Smooth muscle cell (in vitro differentiated cells): ENCODE results near the gene ZEB2. TPM values are rescaled to one million over a fixed set of nuclear protein-coding genes. Genes with fewer than 3 reads are reported as not detected.

Source experiments
- DNase-seq: peaks from one replicate; lab custom pipeline; 2025; ENCODE audit not compliant: unreplicated experiment; lab: John Stamatoyannopoulos, UW
- H2AFZ ChIP-seq: fragments of 200-600 bp; sonication (generic); 2 replicates; pipeline ENCODE4 v1.6.0; 2016; ENCODE audit warnings: antibody characterized with exemption, low read depth, mild to moderate bottlenecking
- H3F3A ChIP-seq: fragments of 200-600 bp; sonication (generic); 2 replicates; pipeline ENCODE4 v1.6.0; 2017; ENCODE audit warnings: antibody characterized with exemption, low read depth
- H3K27ac ChIP-seq: fragments of 200-600 bp; sonication (generic); 2 replicates; pipeline ENCODE4 v1.5.1; 2016; ENCODE audit warnings: low read depth, mild to moderate bottlenecking
- H3K27me3 ChIP-seq: fragments of 200-600 bp; sonication (generic); 2 replicates; pipeline ENCODE4 v1.6.1; 2016; ENCODE audit warnings: low read depth, mild to moderate bottlenecking
- H3K36me3 ChIP-seq: fragments of 200-600 bp; sonication (generic); 2 replicates; pipeline ENCODE4 v1.5.1; 2016; ENCODE audit warnings: low read depth
- H3K4me1 ChIP-seq: fragments of 200-600 bp; sonication (generic); 2 replicates; pipeline ENCODE4 v1.5.1; 2016; ENCODE audit warnings: low read depth
- H3K4me2 ChIP-seq: fragments of 200-600 bp; sonication (generic); 2 replicates; pipeline ENCODE4 v1.6.0; 2016; ENCODE audit warnings: mild to moderate bottlenecking
- H3K4me3 ChIP-seq: fragments of 200-600 bp; sonication (generic); 2 replicates; pipeline ENCODE4 v1.5.1; 2016; ENCODE audit warnings: mild to moderate bottlenecking
- H3K79me2 ChIP-seq: fragments of 200-600 bp; sonication (generic); 2 replicates; pipeline ENCODE4 v1.6.0; 2016; ENCODE audit warnings: low read depth, mild to moderate bottlenecking
- H3K9ac ChIP-seq: fragments of 200-600 bp; sonication (generic); 2 replicates; pipeline ENCODE4 v1.6.0; 2016; ENCODE audit warnings: low read depth
- H3K9me3 ChIP-seq: fragments of 200-600 bp; sonication (generic); replicated peaks from 2 replicates; pipeline ENCODE4 v1.5.1; 2016; ENCODE audit warnings: low read depth
- H4K20me1 ChIP-seq: fragments of 200-600 bp; sonication (generic); 2 replicates; pipeline ENCODE4 v1.6.0; 2016; ENCODE audit warnings: low read depth
- CTCF ChIP-seq: fragments of 200-600 bp; sonication (generic); IDR thresholded peaks from 2 replicates; pipeline ENCODE4 v1.5.1; 2017; ENCODE audit warnings: borderline replicate concordance, mild to moderate bottlenecking, antibody characterized with exemption; ENCODE audit not compliant: insufficient read depth, poor library complexity, severe bottlenecking
- WGBS: methylation state at CpG from one replicate; pipeline ENCODE4 v1.1.7; 2016; ENCODE audit warnings: low lambda C conversion rate; 5-methylcytosine and 5-hydroxymethylcytosine counted together
- polyA plus RNA-seq: library from polyadenylated mRNA; unstranded; fragments of >200 nt; fragmentation: Nextera tagmentation; extraction: Ambion mirVana; gene quantifications from 2 replicates; pipeline ENCODE4 v1.2.1, GENCODE V29; 2016
- total RNA-seq: library from RNA; depleted of rRNA; stranded (reverse); fragments of >200 nt; gene quantifications from 2 replicates; pipeline ENCODE4 v1.2.3, GENCODE V29; 2014

The ZEB2 gene
- total and polyA plus RNA-seq, 2 experiments from 2014 or later, result 67.5 to 148 TPM

- H3K27ac ChIP-seq, result peak overlapping the region; percentile 12
- H3K9ac ChIP-seq, result no peak overlapping the region
- no peak for TF ChIP-seq CTCF
- peak overlapping the region; percentile 29 for H3K4me2 ChIP-seq
- no peaks in the 10 kb centered on the region for H3K36me3 ChIP-seq
- H4K20me1 ChIP-seq, result no peaks in the 10 kb centered on the region
- 16% methylated on average over 2 of the region's 2 CpGs for WGBS
- no peaks in the 10 kb centered on the region for H3F3A ChIP-seq
- no peak for DNase-seq
- no peak overlapping the region for H3K4me3 ChIP-seq
- H3K79me2 ChIP-seq, result no peaks in the 10 kb centered on the region
- H3K9me3 ChIP-seq, result no peaks in the 10 kb centered on the region
- H3K27me3 ChIP-seq, result no peaks in the 10 kb centered on the region
- H3K4me1 ChIP-seq, result peaks cover 28% of the 10 kb centered on the region
- H2AFZ ChIP-seq, result peak overlapping the region; percentile 73
Measured at GRCh38 chr2:144348846-144349245, 171.1 kb downstream of the ZEB2 start.

GRCh38 chr2:144346229-144346628 lies 173.7 kb downstream of the ZEB2 start:
- H3K27me3 ChIP-seq, result no peaks in the 10 kb centered on the region
- H3F3A ChIP-seq, result no peaks in the 10 kb centered on the region
- H3K4me2 ChIP-seq, result no peak overlapping the region
- H3K36me3 ChIP-seq, result no peaks in the 10 kb centered on the region
- H3K4me1 ChIP-seq, result peaks cover 28% of the 10 kb centered on the region
- WGBS, result 66% methylated on average over 4 of the region's 4 CpGs
- H2AFZ ChIP-seq, result no peak overlapping the region
- H3K9ac ChIP-seq, result no peak overlapping the region
- H3K27ac ChIP-seq, result no peak overlapping the region
- no peaks in the 10 kb centered on the region for H3K9me3 ChIP-seq
- DNase-seq, result no peak
- H4K20me1 ChIP-seq, result no peaks in the 10 kb centered on the region
- H3K4me3 ChIP-seq, result no peak overlapping the region
- H3K79me2 ChIP-seq, result no peaks in the 10 kb centered on the region
- no peak for TF ChIP-seq CTCF

GRCh38 chr2:144343145-144343544 lies 176.8 kb downstream of the ZEB2 start:
- Histone ChIP-seq H3K9me3 (no peaks in the 10 kb centered on the region), H2AFZ (no peak overlapping the region), H4K20me1 (no peaks in the 10 kb centered on the region), H3K9ac (no peak overlapping the region), H3K4me1 (no peaks in the 10 kb centered on the region), H3K79me2 (no peaks in the 10 kb centered on the region), H3K4me3 (no peak overlapping the region), H3K27ac (no peak overlapping the region), H3F3A (no peaks in the 10 kb centered on the region), H3K36me3 (no peaks in the 10 kb centered on the region), H3K4me2 (no peak overlapping the region), H3K27me3 (no peaks in the 10 kb centered on the region)
- 96% methylated on average over 1 of the region's 1 CpG for WGBS
- no peak for DNase-seq
- no peak for TF ChIP-seq CTCF

GRCh38 chr2:144341538-144341937 lies 178.4 kb downstream of the ZEB2 start:
- H3K9me3 ChIP-seq, result no peaks in the 10 kb centered on the region
- no peak overlapping the region for H3K4me3 ChIP-seq
- H4K20me1 ChIP-seq, result no peaks in the 10 kb centered on the region
- WGBS, result 86% methylated on average over 1 of the region's 1 CpG
- no peak overlapping the region for H3K4me2 ChIP-seq
- H2AFZ ChIP-seq, result no peak overlapping the region
- H3K9ac ChIP-seq, result no peak overlapping the region
- H3K27me3 ChIP-seq, result no peaks in the 10 kb centered on the region
- DNase-seq, result no peak
- TF ChIP-seq CTCF, result no peak
- no peaks in the 10 kb centered on the region for H3K79me2 ChIP-seq
- no peaks in the 10 kb centered on the region for H3K4me1 ChIP-seq
- no peak overlapping the region for H3K27ac ChIP-seq
- no peaks in the 10 kb centered on the region for H3K36me3 ChIP-seq
- H3F3A ChIP-seq, result no peaks in the 10 kb centered on the region
